HS-27A (cell line): ENCODE data around the gene APAF1.

Source experiments
- DNase-seq: peaks from one replicate; pipeline ENCODE4 v3.0.0-alpha.2; 2012; ENCODE audit warnings: low read depth, missing footprints

APAF1 gene

GRCh38 chr12:98758331-98758730, 113.2 kb downstream of the APAF1 start:
- DNase-seq = no peak

- no peak for DNase-seq
Observed at GRCh38 chr12:98763656-98764055, 118.6 kb downstream of the APAF1 start.

GRCh38 chr12:98767248-98767647, 122.2 kb downstream of the APAF1 start:
- DNase-seq = no peak

- no peak for DNase-seq
Observed at GRCh38 chr12:98769068-98769467, 124.0 kb downstream of the APAF1 start.

DNA sequence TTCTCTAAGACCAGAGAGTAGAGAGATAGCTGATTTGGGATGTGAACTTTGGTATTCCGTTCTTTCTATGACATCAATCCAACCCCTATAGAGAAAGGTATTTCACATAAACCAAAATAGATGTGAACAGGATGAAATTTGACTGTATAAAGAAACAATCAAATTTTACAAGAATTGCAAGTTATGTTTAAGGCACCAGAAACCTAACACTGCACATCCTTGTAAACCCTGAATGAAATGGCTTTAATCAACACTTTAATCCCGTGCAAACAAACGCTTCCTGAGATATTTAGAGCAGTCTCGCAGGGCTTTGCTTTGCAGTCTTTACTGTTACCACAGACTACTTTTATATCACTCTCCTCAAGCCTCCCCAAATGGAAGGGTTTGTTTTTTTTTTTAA, 125.1 kb downstream of the APAF1 start:
- DNase-seq = no peak

DNA sequence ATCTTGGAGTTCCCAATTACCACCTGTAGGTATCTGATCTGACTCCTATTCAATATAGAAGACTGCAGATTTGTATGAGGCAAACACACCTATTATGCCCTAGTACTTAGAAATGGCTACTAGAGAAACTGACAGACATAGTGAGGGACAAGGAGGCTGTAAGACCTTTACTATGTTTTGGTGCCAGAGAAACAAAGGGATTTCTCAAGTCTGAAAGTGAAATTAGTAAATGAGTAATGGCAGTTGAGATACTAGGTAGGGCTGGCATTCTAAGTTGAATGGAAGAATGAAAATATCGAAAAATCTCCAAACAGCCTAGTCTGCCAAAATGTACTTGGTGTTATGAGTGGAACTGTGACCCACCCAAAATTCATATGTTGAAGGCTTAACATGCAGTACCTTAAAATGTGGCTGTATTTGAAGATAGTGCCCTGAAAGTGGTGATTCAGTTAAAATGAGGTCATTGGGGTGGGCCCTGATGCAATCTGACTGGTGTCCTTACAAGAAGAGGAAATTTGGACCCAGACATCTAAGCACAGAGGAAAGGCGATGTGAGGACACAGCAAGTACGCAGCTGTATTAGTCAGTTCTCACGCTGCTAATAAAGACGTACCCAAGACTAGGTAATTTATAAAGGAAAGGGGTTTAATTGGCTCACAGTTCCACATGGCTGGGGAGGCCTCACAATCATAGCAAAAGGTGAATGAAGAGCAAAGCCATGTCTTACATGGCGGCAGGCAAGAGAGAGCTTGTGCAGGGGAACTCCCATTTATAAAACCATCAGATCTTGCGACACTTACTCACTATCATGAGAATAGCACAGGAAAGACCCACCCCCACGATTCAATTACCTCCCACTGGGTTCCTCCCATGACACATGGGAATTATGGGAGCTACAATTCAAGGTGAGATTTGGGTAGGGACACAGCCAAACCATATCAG, 127.0 kb downstream of the APAF1 start:
- no peak for DNase-seq

DNA sequence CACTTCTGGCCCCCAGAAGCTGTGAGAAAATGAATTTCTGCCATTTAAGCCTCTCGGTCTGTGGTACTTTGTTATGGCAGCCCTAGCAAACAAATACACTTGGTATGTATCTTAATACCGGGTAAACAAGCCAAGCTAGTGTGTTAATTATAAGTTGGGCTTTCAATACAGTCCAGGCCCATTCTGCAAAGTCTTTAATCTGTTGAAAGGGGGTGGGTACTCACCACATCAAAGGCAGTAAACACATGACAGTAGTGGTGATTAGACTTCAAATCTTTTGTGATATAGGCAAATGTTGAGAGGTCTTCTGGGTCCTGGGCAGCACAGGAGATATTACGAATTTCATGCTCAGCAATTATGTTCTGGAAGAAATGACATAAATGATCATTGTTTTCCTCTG, 127.7 kb downstream of the APAF1 start:
- DNase-seq = no peak

DNA sequence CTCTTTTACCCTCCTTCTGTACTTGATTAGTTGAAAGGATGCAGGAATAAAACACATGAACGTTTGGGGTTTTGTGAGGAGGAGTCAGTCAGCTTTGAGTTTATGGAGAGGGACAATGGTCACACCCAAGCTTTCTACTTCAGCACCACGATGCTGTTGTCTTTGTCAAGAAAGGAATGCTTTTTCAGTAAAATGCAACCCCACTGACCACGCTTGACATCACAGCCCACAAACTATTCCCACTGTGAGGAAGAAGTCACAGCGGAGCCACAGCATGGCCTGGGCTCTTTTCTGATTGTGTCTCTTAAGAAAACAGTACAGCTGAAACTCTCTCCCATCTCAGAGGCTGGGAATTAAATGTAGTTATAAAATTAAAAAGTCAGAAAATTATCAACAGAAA, 135.2 kb downstream of the APAF1 start:
- no peak for DNase-seq

GRCh38 chr12:98783420-98783819, 138.3 kb downstream of the APAF1 start:
- DNase-seq = no peak
